Prostate gland (tissue), 2 donors: ENCODE measurements around the gene MREG. TPM values are rescaled to one million over a fixed set of nuclear protein-coding genes. Genes with fewer than 3 reads are reported as not detected.

ENCODE experiments used
- DNase-seq: peaks from one replicate; pipeline ENCODE4 v3.0.0-alpha.2; 2019; ENCODE audit warnings: low spot score
- H3K27ac ChIP-seq, 2 donors: fragments of 200-600 bp; sonication (generic); 2 replicates each; pipeline ENCODE4 v1.5.1; 2017 to 2019
- H3K27me3 ChIP-seq: fragments of 200-600 bp; sonication (generic); replicated peaks from 2 replicates; pipeline ENCODE4 v1.5.1; 2019; ENCODE audit not compliant: insufficient read depth
- H3K36me3 ChIP-seq, 2 donors: fragments of 200-600 bp; sonication (generic); 1 replicate in 1 of 2; 2 replicates in 1 of 2; pipeline versions ENCODE4 v1.5.1 to v1.8.1; 2017 to 2019
- H3K4me1 ChIP-seq: fragments of 200-600 bp; sonication (generic); replicated peaks from 2 replicates; pipeline ENCODE4 v1.5.1; 2019
- H3K4me3 ChIP-seq, 2 donors: fragments of 200-600 bp; sonication (generic); 2 replicates each; pipeline ENCODE4 v1.5.1; 2017 to 2019
- H3K9me3 ChIP-seq: fragments of 200-600 bp; sonication (generic); 2 replicates; pipeline ENCODE4 v1.5.1; 2017
- CTCF ChIP-seq, 4 experiments: fragments of 200-600 bp in 2 of 4; fragments of 450-650 bp in 2 of 4; sonication (generic) in 2 of 4; IDR thresholded peaks; 1 replicate in 3 of 4; 2 replicates in 1 of 4; pipeline ENCODE4 v1.5.1; 2016 to 2019; ENCODE audit warnings: antibody characterized with exemption in 4 of 4, mild to moderate bottlenecking in 2 of 4, moderate library complexity in 2 of 4
- POLR2A ChIP-seq: fragments of 450-650 bp; IDR thresholded peaks from one replicate; pipeline ENCODE4 v1.6.1; 2016; ENCODE audit warnings: antibody characterized with exemption, mild to moderate bottlenecking
- POLR2AphosphoS5 ChIP-seq: sonication (generic); formaldehyde crosslinking; IDR thresholded peaks from one replicate; pipeline ENCODE4 v1.6.1; 2017; ENCODE audit warnings: antibody characterized with exemption
- WGBS: methylation state at CpG from one replicate; pipeline ENCODE4 v1.1.5; 2018; 5-methylcytosine and 5-hydroxymethylcytosine counted together
- intact Hi-C: fragments of 100-400 bp; cut with DNase I; formaldehyde crosslinking; loops from one replicate; pipeline ENCODE4 v1.14.2; 2022
- total RNA-seq, 2 donors: library from RNA; depleted of rRNA; stranded (reverse); fragments of >200 nt; gene quantifications; one replicate each; pipeline ENCODE4 v1.1.0, GENCODE V29; 2016

Gene MREG
- total RNA-seq, 2 donors from 2014 or later = 9.0 to 9.5 TPM

GRCh38 chr2:215970425-215970824 is 42.9 kb downstream of the MREG start:
- intact Hi-C loops = no loop called here
- H3K9me3 ChIP-seq = no peaks in the 10 kb centered on the region
- H3K27ac ChIP-seq = no peak overlapping the region
- no peaks in the 10 kb centered on the region for H3K4me1 ChIP-seq
- no peak for DNase-seq
- H3K4me3 ChIP-seq = no peak overlapping the region
- 95% methylated on average over 5 of the region's 5 CpGs for WGBS
- TF ChIP-seq CTCF (IDR thresholded peaks at IDR 0.05) (no peak), POLR2AphosphoS5 (no peak), POLR2A (no peak)
- H3K27me3 ChIP-seq = no peaks in the 10 kb centered on the region
- no peaks in the 10 kb centered on the region for H3K36me3 ChIP-seq

GRCh38 chr2:215969131-215969841 is 44.1 kb downstream of the MREG start:
- Histone ChIP-seq H3K36me3 (no peaks in the 10 kb centered on the region), H3K27me3 (no peaks in the 10 kb centered on the region), H3K27ac (no peak overlapping the region), H3K4me3 (no peak overlapping the region), H3K4me1 (no peaks in the 10 kb centered on the region), H3K9me3 (no peaks in the 10 kb centered on the region)
- 77% methylated on average over 6 of the region's 6 CpGs for WGBS
- no peak for DNase-seq
- TF ChIP-seq POLR2A (no peak), POLR2AphosphoS5 (no peak), CTCF (IDR thresholded peaks at IDR 0.05) (no peak)
- intact Hi-C loops = no loop called here

- no peak overlapping the region for H3K4me3 ChIP-seq
- no peaks in the 10 kb centered on the region for H3K36me3 ChIP-seq
- no peak overlapping the region for H3K27ac ChIP-seq
- no peaks in the 10 kb centered on the region for H3K9me3 ChIP-seq
- H3K4me1 ChIP-seq = no peaks in the 10 kb centered on the region
- DNase-seq = no peak
- TF ChIP-seq POLR2AphosphoS5 (no peak), CTCF (IDR thresholded peaks at IDR 0.05) (no peak), POLR2A (no peak)
- 96% methylated on average over 3 of the region's 3 CpGs for WGBS
- H3K27me3 ChIP-seq = no peaks in the 10 kb centered on the region
- intact Hi-C loops = no loop called here
Observed at GRCh38 chr2:215968499-215968898, 44.9 kb downstream of the MREG start.

- TF ChIP-seq POLR2A = no peak
- no peak for TF ChIP-seq POLR2AphosphoS5
- intact Hi-C loops = no loop called here
- no peaks in the 10 kb centered on the region for H3K9me3 ChIP-seq
- H3K36me3 ChIP-seq = no peaks in the 10 kb centered on the region
- no peak overlapping the region for H3K27ac ChIP-seq
- H3K4me3 ChIP-seq = no peak overlapping the region
- H3K4me1 ChIP-seq = no peaks in the 10 kb centered on the region
- no peak for DNase-seq
- H3K27me3 ChIP-seq = no peaks in the 10 kb centered on the region
- WGBS = 87% methylated on average over 3 of the region's 3 CpGs
Observed at GRCh38 chr2:215967590-215968378, 45.6 kb downstream of the MREG start.

GRCh38 chr2:215966951-215967350 is 46.4 kb downstream of the MREG start:
- TF ChIP-seq CTCF (IDR thresholded peaks at IDR 0.05) (no peak), POLR2A (no peak), POLR2AphosphoS5 (no peak)
- H3K36me3 ChIP-seq = no peaks in the 10 kb centered on the region
- WGBS = 61% methylated on average over 3 of the region's 3 CpGs
- H3K27me3 ChIP-seq = no peaks in the 10 kb centered on the region
- no peaks in the 10 kb centered on the region for H3K4me1 ChIP-seq
- H3K9me3 ChIP-seq = no peaks in the 10 kb centered on the region
- H3K4me3 ChIP-seq = no peak overlapping the region
- intact Hi-C loops = no loop called here
- H3K27ac ChIP-seq = no peak overlapping the region
- no peak for DNase-seq
